Measurements from ENCODE around the gene TLE5. TPM values are rescaled to one million over a fixed set of nuclear protein-coding genes. Genes with fewer than 3 reads are reported as not detected.

Gene TLE5
- total and polyA plus RNA-seq, 2 experiments from 2014 or later = 260 to 308 TPM

- no peaks in the 10 kb centered on the region for H3K9me2 ChIP-seq (replicated peaks; ENCODE audit: insufficient read depth)
- H3K79me2 ChIP-seq = peaks cover 16% of the 10 kb centered on the region
- H3K27me3 ChIP-seq = no peaks in the 10 kb centered on the region
- H3K27ac ChIP-seq = no peak overlapping the region
- WGBS (ENCODE audit: low lambda C conversion rate, missing lambda C conversion rate) = 25% methylated on average over 5 of the region's 5 CpGs
- H3K36me3 ChIP-seq (replicated peaks; ENCODE audit: insufficient read depth, low read depth) = no peaks in the 10 kb centered on the region
- peak overlapping the region; percentile 79 for H3K4me2 ChIP-seq
- H3K4me1 ChIP-seq (ENCODE audit: insufficient read depth) = peaks cover 18% of the 10 kb centered on the region
- H2AFZ ChIP-seq = no peak overlapping the region
- no peaks in the 10 kb centered on the region for H4K20me1 ChIP-seq (ENCODE audit: insufficient read depth, poor library complexity, severe bottlenecking)
- no peaks in the 10 kb centered on the region for H3K9me3 ChIP-seq (ENCODE audit: low read depth)
- no peak for DNase-seq (ENCODE audit: low spot score)
- H3K4me3 ChIP-seq = no peak overlapping the region
- TF ChIP-seq EZH2phosphoT487 (IDR thresholded peaks at IDR 0.05; ENCODE audit: low read depth, severe bottlenecking, unreplicated experiment) (no peak), CTCF (IDR thresholded peaks at IDR 0.05; ENCODE audit: poor library complexity) (no peak), EZH2 (IDR thresholded peaks at IDR 0.05; ENCODE audit: borderline replicate concordance) (no peak)
Observed at GRCh38 chr19:3024509-3024869, 37.8 kb downstream of the TLE5 start.

- Histone ChIP-seq H3K9me2 (replicated peaks; ENCODE audit: insufficient read depth) (no peaks in the 10 kb centered on the region), H3K27ac (no peak overlapping the region), H2AFZ (no peak overlapping the region), H3K27me3 (no peaks in the 10 kb centered on the region), H3K4me2 (no peak overlapping the region), H3K36me3 (replicated peaks; ENCODE audit: insufficient read depth, low read depth) (no peaks in the 10 kb centered on the region), H3K9me3 (ENCODE audit: low read depth) (no peaks in the 10 kb centered on the region), H3K79me2 (peaks cover 16% of the 10 kb centered on the region), H3K4me1 (ENCODE audit: insufficient read depth) (peaks cover 10% of the 10 kb centered on the region), H4K20me1 (ENCODE audit: insufficient read depth, poor library complexity, severe bottlenecking) (no peaks in the 10 kb centered on the region), H3K4me3 (no peak overlapping the region)
- no peak for TF ChIP-seq EZH2 (IDR thresholded peaks at IDR 0.05; ENCODE audit: borderline replicate concordance)
- TF ChIP-seq CTCF (IDR thresholded peaks at IDR 0.05; ENCODE audit: poor library complexity) = no peak
- TF ChIP-seq EZH2phosphoT487 (IDR thresholded peaks at IDR 0.05; ENCODE audit: low read depth, severe bottlenecking, unreplicated experiment) = no peak
- WGBS (ENCODE audit: low lambda C conversion rate, missing lambda C conversion rate) = 88% methylated on average over 18 of the region's 18 CpGs
- DNase-seq (ENCODE audit: low spot score) = no peak
Observed at GRCh38 chr19:3020321-3020960, 41.9 kb downstream of the TLE5 start.

GRCh38 chr19:3019211-3019854, 43.0 kb downstream of the TLE5 start:
- H4K20me1 ChIP-seq (ENCODE audit: insufficient read depth, poor library complexity, severe bottlenecking) = no peaks in the 10 kb centered on the region
- H3K36me3 ChIP-seq (replicated peaks; ENCODE audit: insufficient read depth, low read depth) = no peaks in the 10 kb centered on the region
- WGBS (ENCODE audit: low lambda C conversion rate, missing lambda C conversion rate) = 97% methylated on average over 24 of the region's 28 CpGs
- no peaks in the 10 kb centered on the region for H3K27me3 ChIP-seq
- no peak overlapping the region for H3K27ac ChIP-seq
- no peaks in the 10 kb centered on the region for H3K9me3 ChIP-seq (ENCODE audit: low read depth)
- no peak overlapping the region for H3K4me2 ChIP-seq
- DNase-seq (ENCODE audit: low spot score) = no peak
- H3K9me2 ChIP-seq (replicated peaks; ENCODE audit: insufficient read depth) = no peaks in the 10 kb centered on the region
- no peak overlapping the region for H3K4me3 ChIP-seq
- peaks cover 12% of the 10 kb centered on the region for H3K79me2 ChIP-seq
- no peak overlapping the region for H2AFZ ChIP-seq
- no peaks in the 10 kb centered on the region for H3K4me1 ChIP-seq (ENCODE audit: insufficient read depth)
- TF ChIP-seq CTCF (IDR thresholded peaks at IDR 0.05; ENCODE audit: poor library complexity) = no peak

Measured in hepatocyte (in vitro differentiated cells).